AG09319 (cell line): Measurements from ENCODE around the gene KRTAP19-8.

Experiments used
- DNase-seq: peaks from one replicate; pipeline ENCODE4 v3.0.0-alpha.2; 2010; ENCODE audit warnings: low read depth; ENCODE audit errors: extremely low read depth
- TF ChIP-seq, protein P1 (sequence below): IDR thresholded peaks from 2 replicates; pipeline ENCODE4 v1.5.1; 2011; ENCODE audit warnings: low read depth, mild to moderate bottlenecking, inconsistent platforms, low read length, moderate library complexity

Gene KRTAP19-8

DNA sequence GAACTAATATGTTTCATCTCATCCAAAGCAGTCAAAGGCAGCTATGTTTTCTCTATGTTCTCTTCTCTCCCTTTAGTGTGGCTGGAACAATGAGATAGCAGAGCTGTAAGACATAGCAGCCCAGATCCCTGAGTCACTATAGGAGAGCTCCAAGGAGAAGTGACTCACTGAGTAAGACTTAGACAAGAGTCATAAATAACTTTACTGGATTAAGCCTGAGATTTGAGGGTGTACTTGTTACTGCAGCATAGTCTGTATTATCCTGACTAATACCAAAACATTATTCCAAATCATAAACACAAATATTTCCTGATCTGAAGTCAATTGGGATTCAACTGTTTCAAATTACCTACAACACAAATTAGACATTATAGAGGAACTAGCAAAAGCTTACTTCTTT lies 3.9 kb downstream of the KRTAP19-8 start:
- TF ChIP-seq, protein P1, sequence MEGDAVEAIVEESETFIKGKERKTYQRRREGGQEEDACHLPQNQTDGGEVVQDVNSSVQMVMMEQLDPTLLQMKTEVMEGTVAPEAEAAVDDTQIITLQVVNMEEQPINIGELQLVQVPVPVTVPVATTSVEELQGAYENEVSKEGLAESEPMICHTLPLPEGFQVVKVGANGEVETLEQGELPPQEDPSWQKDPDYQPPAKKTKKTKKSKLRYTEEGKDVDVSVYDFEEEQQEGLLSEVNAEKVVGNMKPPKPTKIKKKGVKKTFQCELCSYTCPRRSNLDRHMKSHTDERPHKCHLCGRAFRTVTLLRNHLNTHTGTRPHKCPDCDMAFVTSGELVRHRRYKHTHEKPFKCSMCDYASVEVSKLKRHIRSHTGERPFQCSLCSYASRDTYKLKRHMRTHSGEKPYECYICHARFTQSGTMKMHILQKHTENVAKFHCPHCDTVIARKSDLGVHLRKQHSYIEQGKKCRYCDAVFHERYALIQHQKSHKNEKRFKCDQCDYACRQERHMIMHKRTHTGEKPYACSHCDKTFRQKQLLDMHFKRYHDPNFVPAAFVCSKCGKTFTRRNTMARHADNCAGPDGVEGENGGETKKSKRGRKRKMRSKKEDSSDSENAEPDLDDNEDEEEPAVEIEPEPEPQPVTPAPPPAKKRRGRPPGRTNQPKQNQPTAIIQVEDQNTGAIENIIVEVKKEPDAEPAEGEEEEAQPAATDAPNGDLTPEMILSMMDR: no peak
- no peak for DNase-seq

DNA sequence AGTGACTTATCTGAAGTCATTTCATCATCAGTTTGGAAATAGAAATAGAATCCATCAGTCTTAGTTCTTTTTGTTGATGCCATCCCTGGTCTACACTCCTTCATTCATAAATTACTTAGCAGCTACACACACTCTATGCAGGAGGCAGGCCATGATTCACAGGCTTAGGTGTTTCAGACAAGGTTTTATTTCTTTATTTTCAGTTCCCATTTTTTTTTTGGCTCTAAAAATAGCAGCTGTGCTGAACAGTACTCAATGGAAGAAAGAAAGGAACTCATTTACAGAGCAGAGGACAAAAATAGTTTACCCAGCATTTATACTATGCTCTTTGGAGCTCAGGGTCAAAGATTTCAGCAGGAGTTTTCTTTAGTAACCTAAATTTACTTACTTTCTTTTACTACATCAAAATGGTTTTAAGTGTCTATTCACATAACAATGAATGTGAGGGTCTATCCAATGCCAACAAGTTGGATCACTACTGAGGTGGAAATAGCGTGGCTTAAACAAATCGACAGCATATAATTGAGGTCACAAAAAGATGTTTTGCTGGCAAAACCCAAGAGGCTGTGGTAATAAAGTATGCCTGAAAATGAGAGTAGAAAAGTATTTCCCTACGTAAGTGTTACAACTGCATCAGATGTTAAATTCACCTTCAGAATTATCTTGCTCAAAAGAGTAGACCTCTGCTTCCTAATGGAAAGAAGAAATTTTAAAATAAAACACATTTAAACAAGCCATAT lies 7.7 kb downstream of the KRTAP19-8 start:
- no peak for DNase-seq
- TF ChIP-seq, protein P1: no peak

DNA sequence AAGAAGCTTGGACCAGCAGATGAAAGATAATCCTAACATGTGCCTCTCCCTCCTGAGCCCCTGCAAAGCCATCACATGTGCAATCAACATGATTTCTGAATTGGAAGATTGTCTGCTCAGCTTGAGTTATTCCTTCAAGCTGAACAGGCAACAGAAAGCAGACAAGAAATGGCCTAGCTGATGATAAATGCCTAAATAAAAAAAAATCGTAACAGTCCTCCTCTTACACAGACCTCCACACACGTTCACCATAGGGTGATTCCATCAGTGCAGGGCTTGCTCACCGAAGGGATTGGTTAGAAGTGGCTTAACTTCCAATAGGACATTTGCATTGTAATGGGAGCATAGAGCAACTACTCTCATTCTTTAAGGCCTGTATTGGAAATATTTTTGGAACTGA lies 14.6 kb downstream of the KRTAP19-8 start:
- DNase-seq: no peak
- TF ChIP-seq, protein P1: no peak

DNA sequence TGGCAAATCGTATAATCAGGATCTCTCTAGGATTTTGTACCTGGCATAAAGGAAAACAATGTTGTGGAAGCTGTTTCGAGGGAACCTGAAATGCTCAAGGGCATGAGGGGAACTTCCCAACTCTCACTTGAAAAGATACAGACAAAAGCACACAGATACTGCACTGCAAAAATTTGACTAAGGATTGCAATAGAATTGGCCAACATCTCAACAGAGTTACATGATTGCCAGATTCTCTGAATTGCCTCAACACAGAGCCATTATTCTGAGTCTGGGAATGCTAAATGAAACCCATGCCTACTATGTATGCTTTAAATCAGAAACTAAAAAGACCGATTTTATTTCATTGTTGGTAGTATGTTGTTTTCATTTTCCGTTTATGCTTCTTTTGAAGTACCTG lies 16.0 kb downstream of the KRTAP19-8 start:
- TF ChIP-seq, protein P1: no peak
- DNase-seq: no peak

DNA sequence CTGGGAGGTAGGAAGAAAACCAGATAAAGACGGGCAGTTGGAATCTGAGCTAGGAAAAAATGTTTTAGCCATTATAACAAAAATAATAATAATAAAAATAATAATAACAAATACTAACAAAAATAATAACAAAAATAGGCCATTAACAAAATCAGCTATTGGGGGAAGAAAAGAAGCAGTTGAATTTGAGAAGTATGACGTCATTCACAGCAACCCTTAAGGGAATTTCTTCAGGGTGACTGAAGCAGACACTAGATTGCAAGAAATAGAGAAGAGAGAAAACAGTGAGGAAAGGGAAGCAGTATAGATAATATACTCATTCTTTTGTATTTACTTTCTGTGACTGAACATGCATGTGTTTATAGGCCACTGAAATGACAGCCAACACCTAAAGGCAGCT lies 20.0 kb downstream of the KRTAP19-8 start:
- DNase-seq: no peak
- TF ChIP-seq, protein P1: no peak

DNA sequence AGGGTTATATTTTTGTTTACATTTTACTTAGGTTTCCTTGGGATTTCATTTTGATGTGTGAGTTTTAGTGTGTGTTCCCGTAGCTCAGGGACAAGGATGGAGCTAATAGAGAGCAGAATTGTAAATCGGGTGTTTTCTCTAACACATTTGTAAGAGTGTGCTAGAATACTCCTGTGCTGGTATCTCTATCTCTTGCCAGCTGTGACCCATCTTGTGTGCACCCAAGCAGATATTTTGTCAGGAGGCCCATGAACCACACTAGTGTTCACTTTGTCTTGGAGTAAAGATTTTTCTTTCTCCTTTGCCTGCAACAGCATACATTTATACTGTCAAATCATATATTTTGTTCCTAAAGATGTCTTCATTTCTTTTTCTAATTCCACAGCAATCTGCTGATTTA lies 23.4 kb downstream of the KRTAP19-8 start:
- no peak for DNase-seq
- TF ChIP-seq, protein P1: no peak

DNA sequence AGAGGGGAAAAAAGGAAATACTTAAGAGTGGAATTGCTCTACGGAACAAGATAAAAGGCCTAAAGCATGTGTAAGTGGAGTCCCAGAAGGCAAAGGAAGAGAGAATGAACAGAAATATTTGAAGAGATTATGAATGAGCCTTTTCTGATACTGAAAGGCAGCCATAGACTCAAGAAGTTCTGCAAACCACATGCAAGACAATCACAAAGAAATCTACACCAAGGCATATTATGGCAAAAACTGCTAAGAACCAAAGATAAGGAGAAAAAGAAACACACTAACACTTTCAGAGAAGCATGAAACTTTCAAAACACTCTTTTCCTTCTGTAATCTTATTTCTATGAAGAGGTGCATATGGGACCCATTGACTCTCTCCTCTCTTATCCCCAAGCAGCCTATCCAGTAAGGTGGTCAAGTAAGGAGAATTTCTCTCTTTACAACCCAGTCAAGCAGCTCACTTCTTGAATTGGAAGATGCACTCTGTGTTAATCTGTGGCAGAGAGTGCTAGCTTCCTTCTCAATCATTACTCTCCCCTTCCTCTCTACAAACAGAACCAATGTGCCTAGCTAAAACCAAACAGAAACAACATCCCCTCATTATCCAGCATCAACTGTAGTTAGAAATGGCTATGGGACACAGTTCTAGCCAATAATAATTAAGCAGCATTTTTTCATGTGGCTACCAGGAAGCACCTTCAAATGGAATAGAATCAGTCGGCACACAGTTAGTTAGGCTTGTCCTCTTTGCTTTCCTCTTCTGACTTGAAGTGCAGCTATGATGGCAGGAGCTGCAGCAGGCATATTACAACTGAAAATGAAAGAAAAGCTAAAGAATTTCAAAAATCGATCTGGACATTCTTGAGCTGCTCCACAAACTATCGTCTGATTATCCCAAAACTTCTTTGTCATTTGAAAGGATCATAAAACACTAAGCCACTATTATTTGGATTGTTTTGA lies 25.9 kb downstream of the KRTAP19-8 start:
- no peak for DNase-seq

More for the DNA sequence above, 25.9 kb downstream of the KRTAP19-8 start:
- TF ChIP-seq, protein P1: no peak
